Measurements from ENCODE around the gene PRKCE. TPM values are rescaled to one million over a fixed set of nuclear protein-coding genes. Genes with fewer than 3 reads are reported as not detected.

The PRKCE gene
- total RNA-seq, 2 donors from 2014 or later: 21.7 to 26.9 TPM

DNA sequence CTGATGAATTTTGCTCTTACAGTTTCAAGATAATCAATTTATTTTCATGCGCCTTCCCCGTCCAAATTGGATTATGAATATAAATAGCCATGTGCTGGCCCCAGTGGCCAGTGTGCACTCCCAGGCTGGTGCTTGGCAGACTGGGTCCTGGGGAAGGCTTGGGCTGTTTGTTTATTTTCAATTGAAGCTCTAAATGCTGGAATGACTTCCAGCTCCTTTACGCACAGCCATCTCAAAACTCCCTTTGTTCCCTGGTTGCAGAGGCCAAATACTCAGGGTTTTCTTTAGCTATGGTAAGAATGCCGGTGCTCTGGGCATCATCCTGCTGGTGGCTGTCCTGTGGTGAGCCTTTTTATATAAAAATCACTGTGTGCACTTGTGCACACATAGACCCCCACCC, 131.5 kb downstream of the PRKCE start:
- intact Hi-C loops (cut with DNase I): loop anchor here in 1 of 2 donors (1.0 kb wide), 2 partner anchors 39 to 137 kb away; no protein-coding TSS in a partner anchor
- no peak for DNase-seq (ENCODE audit: low spot score)

DNA sequence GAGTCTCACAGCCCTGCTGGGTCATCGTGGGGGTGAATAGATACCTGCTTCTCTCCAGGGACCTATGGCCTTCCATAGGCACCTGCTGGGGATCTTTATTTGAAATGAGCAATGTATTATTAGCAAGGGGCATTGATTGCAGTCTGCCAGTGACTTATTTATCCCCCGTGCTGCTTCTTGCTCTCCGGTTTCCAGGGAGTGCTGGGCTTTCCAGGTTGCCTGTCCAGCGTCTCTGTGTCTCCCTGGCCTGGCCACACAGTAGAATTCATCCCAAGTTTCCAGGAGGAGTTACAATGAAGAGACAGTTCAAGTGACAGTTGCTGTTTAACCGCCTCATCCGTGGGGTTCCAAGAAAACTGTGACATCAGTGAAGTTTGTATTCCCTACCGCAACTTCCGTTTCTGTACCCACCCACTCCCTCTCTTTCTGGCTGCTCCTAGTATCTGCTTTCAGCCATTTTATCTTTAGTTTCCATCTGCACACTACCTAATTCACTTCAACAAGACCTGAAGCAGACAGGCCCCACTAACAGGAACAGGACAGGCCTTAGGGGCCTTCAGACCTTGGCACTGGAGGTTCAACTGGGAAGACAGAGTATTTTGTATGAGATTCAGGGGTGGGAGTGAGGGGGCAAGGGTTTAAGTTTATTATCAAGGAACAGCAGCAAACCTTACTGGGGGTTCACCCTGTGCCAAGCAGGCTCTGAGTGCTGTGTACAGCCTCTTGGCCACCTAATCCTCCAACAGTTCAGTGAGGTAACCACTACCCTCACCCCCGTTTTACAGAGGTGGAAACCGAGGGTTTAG, 134.8 kb downstream of the PRKCE start:
- DNase-seq (ENCODE audit: low spot score): no peak
- intact Hi-C loops (cut with DNase I): no loop called here

DNA sequence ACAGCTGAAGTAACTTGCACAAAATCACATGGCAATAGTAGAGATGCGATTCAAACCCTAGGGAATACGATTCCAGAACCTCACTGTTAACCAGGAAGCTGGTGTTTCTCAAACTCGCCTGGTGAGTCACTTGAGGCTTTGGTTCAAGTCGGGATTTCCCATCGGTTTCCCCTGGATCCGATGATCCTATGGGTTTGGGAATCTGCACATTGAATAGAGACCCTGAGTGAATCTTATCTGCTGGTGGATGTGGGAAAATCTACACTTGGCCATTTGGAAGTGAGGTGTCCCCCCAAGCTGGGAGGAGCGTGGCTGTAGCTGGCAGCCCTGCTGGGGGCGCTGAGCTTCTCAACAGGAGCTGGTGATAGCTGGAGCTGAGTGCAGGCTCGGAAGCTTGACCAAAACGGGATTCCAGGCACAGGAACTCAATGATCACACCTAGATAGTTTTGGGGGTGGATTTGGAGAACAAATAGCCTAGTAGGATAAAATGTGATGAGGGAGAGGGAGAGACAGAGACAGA, 135.4 kb downstream of the PRKCE start:
- no peak for DNase-seq (ENCODE audit: low spot score)
- intact Hi-C loops (cut with DNase I): no loop called here

DNA sequence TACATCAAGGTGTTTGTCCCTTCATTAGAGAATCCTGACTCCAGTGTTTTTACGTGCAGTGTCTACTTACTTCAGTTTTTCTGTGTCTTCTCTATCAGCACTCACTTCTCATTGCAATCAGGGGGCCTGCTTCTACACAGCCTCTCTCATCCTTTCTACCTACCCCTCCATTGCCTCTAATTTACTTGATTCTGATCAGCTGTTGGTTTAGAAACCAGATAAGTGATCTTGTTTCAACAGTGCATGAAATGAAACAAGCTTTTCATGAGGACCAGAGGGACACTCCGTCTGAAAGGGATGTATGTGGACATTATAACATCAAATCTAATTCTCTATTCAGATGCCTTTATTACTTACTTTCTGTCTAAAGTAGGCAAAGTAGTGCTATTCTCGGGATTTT, 136.9 kb downstream of the PRKCE start:
- intact Hi-C loops (cut with DNase I): loop anchor here in 1 of 2 donors (2.0 kb wide), 1 partner anchor 62 kb away; no protein-coding TSS in a partner anchor
- no peak for DNase-seq (ENCODE audit: low spot score)

DNA sequence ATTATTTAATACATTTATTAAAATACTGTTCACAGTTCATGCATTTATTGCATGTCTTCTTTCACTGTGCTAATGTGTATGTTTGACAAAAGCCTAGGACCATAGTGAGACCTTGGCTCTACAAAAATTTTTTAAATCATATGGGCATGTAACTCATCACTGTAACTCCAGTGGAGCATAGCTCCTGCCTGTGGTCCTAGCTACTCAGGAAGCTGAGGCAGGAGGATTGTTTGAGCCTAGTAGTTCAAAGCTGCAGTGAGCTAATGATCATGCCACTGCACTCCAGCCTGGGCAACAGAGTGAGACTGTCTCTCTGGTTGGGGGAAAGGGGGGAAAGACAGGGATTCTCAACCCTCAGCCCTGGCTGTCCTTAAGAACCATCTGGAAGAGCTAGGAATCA, 137.8 kb downstream of the PRKCE start:
- intact Hi-C loops (cut with DNase I): loop anchor here in 1 of 2 donors (2.0 kb wide), 1 partner anchor 61 kb away; no protein-coding TSS in a partner anchor
- no peak for DNase-seq (ENCODE audit: low spot score)

DNA sequence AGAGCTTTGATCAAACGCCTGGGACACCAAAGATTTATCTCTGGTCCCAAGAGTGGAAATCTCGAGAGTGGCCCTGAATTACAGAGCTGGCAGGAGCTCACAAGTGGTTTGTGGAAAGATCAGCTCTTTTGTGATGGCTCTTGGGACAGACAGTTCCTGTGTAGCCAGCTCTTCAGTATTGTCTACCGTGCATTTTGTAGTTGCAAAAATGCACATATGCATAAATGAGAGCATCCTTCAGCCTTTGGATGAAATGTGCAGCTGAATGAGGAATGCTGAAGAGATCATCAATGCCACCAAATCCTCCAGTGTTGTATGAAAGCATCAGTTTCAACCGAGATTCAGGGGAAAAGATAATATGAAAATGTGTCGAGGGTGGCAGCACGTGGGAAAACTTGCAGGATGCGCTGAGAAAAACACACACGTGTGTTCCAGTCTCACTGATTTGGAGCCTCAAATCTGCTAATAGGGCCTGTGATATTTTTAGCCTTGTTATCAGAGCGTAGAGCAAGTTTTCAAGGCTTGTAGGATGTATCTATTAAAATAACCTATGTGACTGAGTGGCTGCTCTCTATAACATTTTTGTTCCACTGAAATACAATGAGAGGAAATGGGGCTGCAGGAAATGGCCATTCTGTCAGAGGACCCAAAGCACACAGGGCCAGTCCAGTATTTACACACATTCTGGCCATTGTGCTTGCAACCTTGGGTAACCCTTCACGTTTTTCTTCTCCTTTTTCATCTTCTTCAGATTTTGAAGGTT, 138.7 kb downstream of the PRKCE start:
- intact Hi-C loops (cut with DNase I): loop anchor here in 1 of 2 donors (2.0 kb wide), 1 partner anchor 61 kb away; no protein-coding TSS in a partner anchor
- DNase-seq (ENCODE audit: low spot score): no peak

DNA sequence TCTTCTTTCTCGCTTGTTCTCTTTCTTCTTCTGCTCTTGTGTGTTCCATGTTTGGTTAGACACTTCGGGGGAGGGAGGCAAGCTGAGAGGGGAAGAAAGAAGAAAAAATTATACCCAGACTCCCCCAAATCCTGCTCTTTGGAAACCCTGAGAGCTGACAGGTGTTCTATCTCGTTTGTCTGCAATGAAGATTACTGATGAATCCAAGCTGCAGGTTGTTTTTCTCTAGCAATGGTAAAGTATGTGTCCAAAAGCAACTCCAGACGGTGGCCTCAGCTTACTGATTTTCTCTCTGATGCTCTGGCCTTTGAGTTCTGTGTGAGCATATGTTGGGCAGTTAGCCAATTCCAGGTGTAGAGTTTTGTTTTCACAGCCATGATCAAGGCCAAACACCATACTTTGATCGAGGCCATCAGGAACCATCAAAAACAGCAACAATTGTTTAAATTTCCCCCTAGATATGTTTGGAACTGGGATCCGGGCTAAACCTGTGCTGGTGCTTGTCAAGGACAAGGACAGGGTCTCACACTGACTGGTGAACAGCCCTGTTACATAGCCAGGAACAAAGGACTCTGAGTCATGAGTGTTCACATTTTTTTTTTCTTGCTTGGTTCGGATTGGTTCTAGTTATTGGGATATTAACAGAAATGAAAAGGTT, 142.0 kb downstream of the PRKCE start:
- intact Hi-C loops (cut with DNase I): no loop called here
- no peak for DNase-seq (ENCODE audit: low spot score)

DNA sequence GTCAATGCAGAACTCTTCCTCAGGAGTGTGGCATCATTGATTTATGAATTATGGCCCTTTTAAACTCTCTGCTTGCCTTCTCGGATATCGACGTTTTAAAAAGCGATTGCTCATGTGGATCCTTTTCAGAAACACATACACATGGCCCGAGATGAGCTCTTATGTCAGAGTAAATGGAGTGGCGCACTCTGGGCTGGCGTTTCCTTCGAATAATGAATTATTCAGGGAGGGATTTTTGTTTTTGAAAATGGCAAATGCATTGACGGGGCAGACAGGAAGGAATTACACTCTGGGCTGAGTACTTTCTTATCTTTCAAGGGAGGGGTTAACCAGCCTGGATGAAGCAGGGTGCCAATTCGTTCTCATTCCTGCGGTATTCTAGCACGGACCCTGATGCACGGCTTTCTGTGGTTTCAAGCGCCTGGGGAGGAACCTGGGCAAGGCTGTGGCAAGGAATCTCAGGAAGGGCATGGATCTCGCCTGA, 142.7 kb downstream of the PRKCE start:
- intact Hi-C loops (cut with DNase I): no loop called here
- no peak for DNase-seq (ENCODE audit: low spot score)

DNA sequence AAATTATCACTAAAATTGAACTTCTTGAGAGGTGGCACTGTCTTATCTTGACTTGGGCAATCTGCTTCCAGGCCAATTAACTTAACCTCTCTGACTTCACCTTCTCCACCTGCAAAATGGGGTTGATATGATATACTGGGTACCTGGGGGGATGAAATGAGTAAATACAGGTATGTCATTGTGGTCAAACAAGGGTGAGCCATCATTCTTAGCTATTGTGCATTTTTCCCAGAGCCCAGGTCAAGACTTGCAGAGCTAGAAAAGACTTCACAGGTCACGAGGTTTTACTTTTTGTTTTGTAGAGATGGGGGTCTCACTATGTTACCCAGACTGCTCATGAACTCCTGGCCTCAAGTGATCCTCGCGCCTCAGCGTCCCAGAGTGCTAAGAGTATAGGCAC, 145.0 kb downstream of the PRKCE start:
- DNase-seq (ENCODE audit: low spot score): peak; percentile 10
- intact Hi-C loops (cut with DNase I): no loop called here

DNA sequence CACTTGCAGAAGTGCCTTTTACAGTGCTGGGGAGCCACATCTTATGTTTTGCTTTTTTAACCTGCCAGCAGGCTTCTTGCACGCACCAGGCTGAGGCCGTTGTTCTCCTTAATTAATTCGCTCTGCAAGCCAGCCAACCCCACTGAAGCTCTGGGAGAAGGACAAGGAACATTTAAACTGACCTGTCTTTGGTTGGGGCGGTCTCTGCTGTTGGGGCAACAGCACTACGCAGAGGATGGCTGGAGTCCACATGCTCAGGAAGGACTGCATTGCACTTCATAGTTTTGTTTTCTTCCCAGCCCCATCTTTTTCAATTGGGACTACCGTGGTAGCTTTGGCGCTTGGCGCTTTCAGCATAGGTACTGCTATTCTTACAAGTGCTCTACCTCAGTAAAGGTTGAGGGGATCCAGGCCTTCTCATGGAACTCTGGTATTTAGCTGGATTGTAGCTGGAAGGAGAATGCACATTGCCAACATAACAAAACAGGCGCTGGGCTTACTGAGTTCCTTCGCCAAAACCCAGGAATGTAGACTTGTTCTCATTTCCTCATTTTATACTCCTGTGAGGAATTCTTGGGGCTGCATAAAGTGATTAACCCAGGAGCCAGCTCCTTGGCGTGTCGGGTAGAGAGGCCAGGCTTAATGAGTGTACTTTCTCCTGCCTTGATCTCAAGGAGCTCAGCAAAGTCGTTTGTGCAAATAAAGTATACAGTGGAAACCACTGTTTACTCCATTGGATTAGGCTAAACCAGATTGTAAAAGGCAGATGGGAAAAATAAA, 146.2 kb downstream of the PRKCE start:
- intact Hi-C loops (cut with DNase I): no loop called here
- peak; percentile 51 for DNase-seq (ENCODE audit: low spot score)

DNA sequence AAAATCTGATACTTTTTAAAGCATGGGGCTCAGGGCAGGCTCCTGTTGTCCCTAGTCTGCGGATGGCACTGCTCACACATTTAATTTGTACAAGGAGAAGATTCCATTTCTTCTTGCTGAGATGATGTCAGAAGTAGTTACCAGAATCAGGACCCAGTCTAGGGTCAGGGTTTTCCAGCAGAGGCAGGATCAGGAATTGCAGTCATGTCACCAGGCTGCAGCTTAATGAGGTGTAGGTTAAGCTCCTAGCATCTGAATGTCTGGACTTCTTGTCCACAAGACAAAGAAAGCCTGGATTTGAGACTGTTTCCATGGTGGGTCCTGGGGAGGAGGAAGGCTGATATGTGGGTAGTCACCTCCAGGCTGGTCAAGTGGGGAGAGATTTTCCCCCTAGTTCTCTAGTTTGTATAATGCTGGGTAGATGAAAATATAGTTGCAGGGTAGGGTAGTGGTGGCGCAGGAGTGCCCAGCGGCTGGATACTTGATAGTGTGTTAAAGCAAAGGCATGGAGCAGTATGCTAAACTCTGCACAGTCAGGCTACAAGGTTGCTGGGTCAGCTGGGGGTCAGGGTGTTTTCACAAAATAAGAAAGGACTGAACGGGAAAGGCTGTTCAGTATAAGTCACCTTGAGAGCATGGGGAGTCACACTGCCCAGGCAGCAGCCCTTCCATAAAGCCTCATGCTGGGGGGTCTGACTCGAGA, 148.4 kb downstream of the PRKCE start:
- intact Hi-C loops (cut with DNase I): no loop called here
- DNase-seq (ENCODE audit: low spot score): no peak

DNA sequence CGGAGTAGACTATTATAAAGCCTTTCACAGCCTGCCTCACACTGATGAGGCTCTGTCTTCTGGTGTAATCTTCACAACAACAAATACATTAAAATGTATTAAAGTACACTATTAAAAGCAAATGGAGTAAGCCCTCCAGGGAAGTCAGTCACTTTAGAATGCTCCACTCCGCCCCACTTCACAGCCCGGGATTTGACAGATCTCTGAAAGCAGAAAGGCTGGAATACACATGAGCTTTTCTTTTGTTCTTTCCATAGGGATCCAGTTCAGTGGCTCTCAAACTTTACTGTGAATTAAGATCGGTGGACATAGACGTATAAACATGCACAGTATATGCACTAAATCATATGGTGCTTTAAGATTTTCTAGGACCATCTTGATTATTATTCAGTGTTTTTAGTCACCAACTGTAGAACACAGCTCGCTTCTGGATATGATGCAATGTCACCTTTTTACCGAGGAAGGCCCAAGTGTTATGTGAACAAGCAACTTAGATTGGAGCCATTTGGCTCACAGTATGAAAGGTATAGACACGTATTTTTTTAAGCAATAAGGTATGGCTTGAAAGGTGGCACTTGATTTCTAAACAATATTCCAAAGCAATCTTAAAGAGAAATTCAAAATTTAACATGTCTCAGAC, 151.1 kb downstream of the PRKCE start:
- intact Hi-C loops (cut with DNase I): no loop called here

DNA sequence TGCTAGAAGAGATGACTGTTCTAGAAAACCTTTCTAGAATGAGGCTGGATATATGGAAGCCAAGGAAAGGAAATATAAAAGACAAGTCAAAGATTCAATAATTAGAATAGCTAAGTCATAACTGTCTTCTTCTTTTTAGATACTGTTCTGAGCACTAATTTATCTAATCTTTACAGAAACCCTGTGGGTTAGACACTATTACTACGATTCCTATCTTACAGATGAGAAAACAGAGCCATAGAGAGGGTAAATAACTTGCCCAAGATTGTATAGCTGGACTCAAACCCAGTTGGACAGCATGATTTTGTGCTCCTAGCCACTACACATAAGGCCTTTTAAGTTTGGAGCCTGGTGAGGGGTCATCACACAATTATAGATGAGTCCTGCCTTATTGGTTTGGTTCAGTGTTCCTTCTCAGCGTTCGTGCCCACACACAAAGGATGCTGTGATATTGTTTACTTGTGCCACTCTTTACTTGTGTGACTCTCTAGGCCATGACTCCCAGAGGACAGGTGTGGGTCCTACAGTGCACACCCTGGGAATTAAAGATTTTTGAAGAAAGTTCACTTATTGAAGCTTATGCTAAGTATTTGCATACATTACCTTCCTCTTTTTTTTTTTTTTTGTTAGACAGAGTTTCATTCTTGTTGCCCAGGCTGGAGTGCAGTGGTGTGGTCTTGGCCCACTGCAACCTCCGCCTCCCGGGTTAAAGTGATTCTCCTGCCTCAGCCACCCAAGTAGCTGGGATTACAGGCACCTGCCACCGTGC, 153.7 kb downstream of the PRKCE start:
- intact Hi-C loops (cut with DNase I): no loop called here
- no peak for DNase-seq (ENCODE audit: low spot score)

More for the DNA sequence above, 151.1 kb downstream of the PRKCE start:
- DNase-seq (ENCODE audit: low spot score): no peak

DNA sequence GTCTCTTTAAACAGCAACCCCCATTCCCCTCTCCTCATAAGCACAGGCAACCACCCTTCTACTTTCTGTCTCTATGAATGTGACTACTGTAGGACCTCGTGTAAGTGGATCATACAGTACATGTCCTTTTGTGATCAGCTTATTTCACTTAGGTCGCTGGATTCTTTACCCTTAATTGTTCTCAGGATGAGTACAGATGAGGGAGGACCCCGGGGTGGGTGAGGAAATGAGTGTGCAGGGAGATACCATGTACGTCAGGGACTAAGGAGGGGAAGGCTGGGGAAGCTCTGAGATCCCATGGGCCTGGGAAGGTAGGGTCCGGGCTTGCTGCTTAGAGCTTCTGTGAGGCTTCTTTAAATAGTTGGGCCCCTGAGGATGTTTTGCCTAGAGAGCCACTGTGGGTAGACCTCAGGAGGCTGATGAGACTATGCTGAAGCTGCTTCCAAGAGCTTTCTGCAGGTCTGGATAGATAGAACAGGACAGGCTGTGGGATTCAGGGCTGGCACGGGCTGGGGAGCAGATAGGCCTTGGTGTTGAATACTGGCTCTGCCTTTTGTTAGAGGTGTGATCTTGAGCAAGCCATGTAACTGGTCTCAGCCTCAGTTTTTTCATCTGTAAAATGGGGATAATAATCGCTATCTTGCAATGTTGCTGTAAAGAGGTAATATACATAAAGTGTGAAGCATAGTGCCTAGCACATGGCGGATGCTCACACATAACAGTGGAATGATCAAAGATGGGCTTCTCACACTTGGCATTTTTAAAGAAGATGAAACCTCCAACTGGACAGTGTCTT, 155.3 kb downstream of the PRKCE start:
- intact Hi-C loops (cut with DNase I): no loop called here
- no peak for DNase-seq (ENCODE audit: low spot score)

DNA sequence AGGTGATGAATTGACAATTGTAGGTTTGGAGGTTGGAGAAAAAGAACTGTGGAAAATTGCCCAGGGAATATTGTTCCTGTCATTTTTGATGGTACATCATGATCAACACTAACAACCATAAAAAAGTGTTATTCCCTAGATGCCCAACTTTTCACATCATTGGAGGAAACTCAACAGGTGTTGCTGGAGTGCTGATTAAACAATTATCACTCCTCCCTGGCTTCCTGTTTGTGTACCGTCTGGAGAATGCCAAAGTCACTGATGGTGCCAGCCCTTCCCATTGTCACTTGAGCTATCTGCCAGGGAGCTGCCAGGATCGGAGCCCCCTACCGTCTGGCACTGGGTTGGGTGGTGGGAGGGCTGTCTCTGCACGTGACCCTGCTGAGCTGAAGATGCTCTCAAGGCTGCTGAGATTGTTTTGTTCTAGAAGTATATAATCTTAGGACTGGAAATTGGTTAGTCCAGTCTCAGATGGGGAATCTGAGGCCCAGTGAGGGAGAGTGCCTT, 156.9 kb downstream of the PRKCE start:
- no peak for DNase-seq (ENCODE audit: low spot score)
- intact Hi-C loops (cut with DNase I): no loop called here

DNA sequence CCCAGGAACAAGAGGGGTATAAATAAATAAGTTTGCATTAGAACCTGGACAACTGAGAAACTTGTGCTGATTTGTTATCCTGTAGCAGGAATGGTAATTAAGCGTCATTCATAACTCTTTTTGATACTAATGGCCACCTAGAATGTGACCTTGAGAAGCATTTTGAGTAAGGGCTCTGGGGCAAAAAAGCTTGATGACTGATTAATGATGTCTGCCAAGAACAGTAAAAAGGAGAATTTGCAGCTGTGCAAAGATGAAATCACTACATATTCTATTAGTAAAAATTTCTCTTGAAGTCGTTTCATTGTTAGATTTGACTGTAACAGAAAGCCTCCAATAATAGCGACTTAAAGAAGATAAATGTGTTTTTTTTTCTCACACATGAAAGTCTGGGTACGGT, 157.7 kb downstream of the PRKCE start:
- intact Hi-C loops (cut with DNase I): no loop called here
- DNase-seq (ENCODE audit: low spot score): no peak

All from posterior vena cava (tissue), 2 donors.